Fibroblast of villous mesenchyme (primary cell): ENCODE measurements around the gene DMXL2. TPM values are rescaled to one million over a fixed set of nuclear protein-coding genes. Genes with fewer than 3 reads are reported as not detected.
A peak's percentile ranks its signal among the peaks of the same experiment; 100 is the strongest.

Source experiments
- DNase-seq: peaks from one replicate; pipeline ENCODE4 v3.0.0-alpha.2; 2010; ENCODE audit warnings: low read depth
- H3K4me3 ChIP-seq: 2 replicates; pipeline ENCODE4 v1.5.1; 2011; ENCODE audit warnings: low read depth, mild to moderate bottlenecking, low read length
- CTCF ChIP-seq: IDR thresholded peaks from 2 replicates; pipeline ENCODE4 v1.5.1; 2012; ENCODE audit warnings: low read depth, mild to moderate bottlenecking, low read length; ENCODE audit not compliant: insufficient read depth
- total RNA-seq: library from RNA; depleted of rRNA; stranded (reverse); fragments of >200 nt; gene quantifications from 2 replicates; pipeline ENCODE4 v1.2.3, GENCODE V29; 2012

The DMXL2 gene
- total RNA-seq, 1 donor = 56.1 TPM

DNA sequence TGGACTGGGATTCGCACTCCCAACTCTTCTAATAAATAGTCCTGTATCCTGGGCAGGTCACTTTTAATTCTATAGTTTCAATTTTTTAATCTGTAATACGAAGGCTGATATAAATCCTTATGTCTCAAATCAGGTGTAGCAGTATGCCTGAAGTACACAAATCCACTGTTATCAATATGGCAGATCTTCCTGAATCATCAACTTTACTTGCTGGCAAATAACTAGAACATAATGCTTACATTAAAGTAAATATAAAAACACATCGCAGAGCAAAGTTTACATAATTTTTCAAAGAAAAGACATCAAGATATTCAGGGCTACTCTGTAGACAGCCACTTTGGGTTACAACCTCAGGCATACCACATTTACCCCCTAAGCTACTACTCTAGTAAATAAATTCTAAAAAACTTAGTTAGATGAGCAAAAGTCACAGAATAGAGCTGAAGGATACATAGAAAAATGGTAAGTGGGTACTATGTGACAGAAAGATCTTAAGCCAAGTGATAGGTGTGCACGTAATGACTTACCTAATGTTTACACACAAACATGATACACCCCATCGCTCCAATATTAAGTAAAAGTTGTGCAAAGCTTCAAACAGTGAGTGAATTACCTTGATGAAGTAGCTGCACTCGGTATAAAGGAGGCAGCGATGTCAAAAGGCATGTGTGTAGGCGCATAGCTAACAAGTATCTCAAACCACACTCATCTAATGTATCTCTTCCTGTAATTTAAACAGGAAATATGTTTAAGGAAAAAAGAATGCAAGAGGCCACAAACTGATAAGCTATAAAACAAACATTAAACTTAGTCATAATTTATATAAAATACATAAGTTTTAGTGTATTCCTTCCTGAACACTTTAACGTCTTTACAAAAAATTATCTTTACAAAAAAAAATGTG lies 127.9 kb downstream of the DMXL2 start:
- TF ChIP-seq CTCF = no peak
- peak; percentile 73 for DNase-seq
- H3K4me3 ChIP-seq = no peak overlapping the region

DNA sequence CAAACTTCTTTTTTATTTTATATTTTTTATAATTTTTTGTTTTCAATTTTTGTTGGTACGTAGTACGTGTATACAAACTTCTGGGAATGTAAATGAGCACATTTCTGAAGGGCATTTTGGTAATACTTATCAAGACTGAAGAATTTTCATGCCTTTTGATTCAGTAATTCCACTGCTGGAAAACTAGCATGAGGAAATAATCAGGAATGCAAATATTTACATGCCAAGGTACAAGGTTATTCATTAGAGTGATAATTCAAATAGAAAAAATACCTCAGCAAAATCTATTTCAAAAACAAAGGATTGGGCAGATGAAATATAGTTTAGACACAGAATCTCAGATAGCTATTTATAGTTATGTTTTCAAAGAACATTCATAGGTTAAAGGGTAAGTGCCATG lies 128.7 kb downstream of the DMXL2 start:
- DNase-seq = peak; percentile 68

GRCh38 chr15:51492528-51492927 lies 130.0 kb downstream of the DMXL2 start:
- no peak for TF ChIP-seq CTCF
- no peak for DNase-seq

More for the DNA sequence above, 128.7 kb downstream of the DMXL2 start:
- no peak for TF ChIP-seq CTCF
- no peak overlapping the region for H3K4me3 ChIP-seq

GRCh38 chr15:51491941-51492340 lies 130.6 kb downstream of the DMXL2 start:
- TF ChIP-seq CTCF = no peak
- no peak for DNase-seq
- no peak overlapping the region for H3K4me3 ChIP-seq

More at GRCh38 chr15:51492528-51492927, 130.0 kb downstream of the DMXL2 start:
- no peak overlapping the region for H3K4me3 ChIP-seq

GRCh38 chr15:51484781-51485180 lies 137.8 kb downstream of the DMXL2 start:
- TF ChIP-seq CTCF = no peak
- H3K4me3 ChIP-seq = no peak overlapping the region
- DNase-seq = no peak

DNA sequence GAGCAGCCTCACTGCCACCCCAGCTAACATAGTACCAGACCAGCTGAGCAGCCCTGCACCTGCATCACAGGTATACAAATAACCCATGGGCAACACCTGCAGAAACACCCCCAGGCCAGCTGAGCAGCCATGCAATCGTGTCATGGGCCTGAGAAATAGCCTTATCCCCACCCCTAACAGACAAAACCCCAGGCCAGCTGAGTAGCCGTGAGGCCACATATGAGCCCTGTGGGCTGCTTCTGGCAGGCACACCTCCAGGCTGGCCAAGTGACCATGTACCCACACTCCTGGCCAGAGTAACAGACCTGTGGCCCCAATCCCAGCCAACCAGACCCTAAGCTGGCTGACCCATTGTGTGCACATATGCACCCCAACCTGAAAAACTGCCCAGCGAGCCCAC lies 138.6 kb downstream of the DMXL2 start:
- no peak for DNase-seq
- TF ChIP-seq CTCF = no peak

More for the DNA sequence above, 138.6 kb downstream of the DMXL2 start:
- no peak overlapping the region for H3K4me3 ChIP-seq
